Smooth muscle cell (in vitro differentiated cells): ENCODE measurements around the gene AKAP7. TPM values are rescaled to one million over a fixed set of nuclear protein-coding genes. Genes with fewer than 3 reads are reported as not detected.
"Not testable (repeated sequence)": the region's sequence is repeated elsewhere in the genome, so short reads cannot be mapped to it uniquely, and the experiment has no call there.

Experiments used
- DNase-seq: peaks from one replicate; lab custom pipeline; 2025; ENCODE audit not compliant: unreplicated experiment; lab: John Stamatoyannopoulos, UW
- H2AFZ ChIP-seq: fragments of 200-600 bp; sonication (generic); 2 replicates; pipeline ENCODE4 v1.6.0; 2016; ENCODE audit warnings: antibody characterized with exemption, low read depth, mild to moderate bottlenecking
- H3F3A ChIP-seq: fragments of 200-600 bp; sonication (generic); 2 replicates; pipeline ENCODE4 v1.6.0; 2017; ENCODE audit warnings: antibody characterized with exemption, low read depth
- H3K27ac ChIP-seq: fragments of 200-600 bp; sonication (generic); 2 replicates; pipeline ENCODE4 v1.5.1; 2016; ENCODE audit warnings: low read depth, mild to moderate bottlenecking
- H3K27me3 ChIP-seq: fragments of 200-600 bp; sonication (generic); 2 replicates; pipeline ENCODE4 v1.6.1; 2016; ENCODE audit warnings: low read depth, mild to moderate bottlenecking
- H3K36me3 ChIP-seq: fragments of 200-600 bp; sonication (generic); 2 replicates; pipeline ENCODE4 v1.5.1; 2016; ENCODE audit warnings: low read depth
- H3K4me1 ChIP-seq: fragments of 200-600 bp; sonication (generic); 2 replicates; pipeline ENCODE4 v1.5.1; 2016; ENCODE audit warnings: low read depth
- H3K4me2 ChIP-seq: fragments of 200-600 bp; sonication (generic); 2 replicates; pipeline ENCODE4 v1.6.0; 2016; ENCODE audit warnings: mild to moderate bottlenecking
- H3K4me3 ChIP-seq: fragments of 200-600 bp; sonication (generic); 2 replicates; pipeline ENCODE4 v1.5.1; 2016; ENCODE audit warnings: mild to moderate bottlenecking
- H3K79me2 ChIP-seq: fragments of 200-600 bp; sonication (generic); 2 replicates; pipeline ENCODE4 v1.6.0; 2016; ENCODE audit warnings: low read depth, mild to moderate bottlenecking
- H3K9ac ChIP-seq: fragments of 200-600 bp; sonication (generic); 2 replicates; pipeline ENCODE4 v1.6.0; 2016; ENCODE audit warnings: low read depth
- H3K9me3 ChIP-seq: fragments of 200-600 bp; sonication (generic); replicated peaks from 2 replicates; pipeline ENCODE4 v1.5.1; 2016; ENCODE audit warnings: low read depth
- H4K20me1 ChIP-seq: fragments of 200-600 bp; sonication (generic); 2 replicates; pipeline ENCODE4 v1.6.0; 2016; ENCODE audit warnings: low read depth
- WGBS: methylation state at CpG from one replicate; pipeline ENCODE4 v1.1.7; 2016; ENCODE audit warnings: low lambda C conversion rate; 5-methylcytosine and 5-hydroxymethylcytosine counted together
- polyA plus RNA-seq: library from polyadenylated mRNA; unstranded; fragments of >200 nt; fragmentation: Nextera tagmentation; extraction: Ambion mirVana; gene quantifications from 2 replicates; pipeline ENCODE4 v1.2.1, GENCODE V29; 2016
- total RNA-seq: library from RNA; depleted of rRNA; stranded (reverse); fragments of >200 nt; gene quantifications from 2 replicates; pipeline ENCODE4 v1.2.3, GENCODE V29; 2014
- TF ChIP-seq, protein P1 (sequence below): fragments of 200-600 bp; sonication (generic); IDR thresholded peaks from 2 replicates; pipeline ENCODE4 v1.5.1; 2017; ENCODE audit warnings: borderline replicate concordance, mild to moderate bottlenecking, antibody characterized with exemption; ENCODE audit not compliant: insufficient read depth, poor library complexity, severe bottlenecking

Gene AKAP7
- total RNA-seq (6.5 and 9.5 TPM in 2 replicates), polyA plus RNA-seq (2.0 and 3.6 TPM in 2 replicates)

- peak within 1 kb of the TSS; percentile 94 for H2AFZ ChIP-seq
- H4K20me1 ChIP-seq = no peaks in the 10 kb centered on the region
- H3F3A ChIP-seq = peaks cover 3% of the 10 kb centered on the region
- TF ChIP-seq, protein P1, sequence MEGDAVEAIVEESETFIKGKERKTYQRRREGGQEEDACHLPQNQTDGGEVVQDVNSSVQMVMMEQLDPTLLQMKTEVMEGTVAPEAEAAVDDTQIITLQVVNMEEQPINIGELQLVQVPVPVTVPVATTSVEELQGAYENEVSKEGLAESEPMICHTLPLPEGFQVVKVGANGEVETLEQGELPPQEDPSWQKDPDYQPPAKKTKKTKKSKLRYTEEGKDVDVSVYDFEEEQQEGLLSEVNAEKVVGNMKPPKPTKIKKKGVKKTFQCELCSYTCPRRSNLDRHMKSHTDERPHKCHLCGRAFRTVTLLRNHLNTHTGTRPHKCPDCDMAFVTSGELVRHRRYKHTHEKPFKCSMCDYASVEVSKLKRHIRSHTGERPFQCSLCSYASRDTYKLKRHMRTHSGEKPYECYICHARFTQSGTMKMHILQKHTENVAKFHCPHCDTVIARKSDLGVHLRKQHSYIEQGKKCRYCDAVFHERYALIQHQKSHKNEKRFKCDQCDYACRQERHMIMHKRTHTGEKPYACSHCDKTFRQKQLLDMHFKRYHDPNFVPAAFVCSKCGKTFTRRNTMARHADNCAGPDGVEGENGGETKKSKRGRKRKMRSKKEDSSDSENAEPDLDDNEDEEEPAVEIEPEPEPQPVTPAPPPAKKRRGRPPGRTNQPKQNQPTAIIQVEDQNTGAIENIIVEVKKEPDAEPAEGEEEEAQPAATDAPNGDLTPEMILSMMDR = no peak
- H3K9me3 ChIP-seq = no peaks in the 10 kb centered on the region
- H3K9ac ChIP-seq = peak within 1 kb of the TSS; percentile 61
- H3K27ac ChIP-seq = peak within 1 kb of the TSS; percentile 63
- H3K4me2 ChIP-seq = peak within 1 kb of the TSS; percentile 86
- H3K79me2 ChIP-seq = no peaks in the 10 kb centered on the region
- H3K36me3 ChIP-seq = no peaks in the 10 kb centered on the region
- peak within 1 kb of the TSS; percentile 72 for H3K4me3 ChIP-seq
- peak; percentile 76 for DNase-seq
- H3K27me3 ChIP-seq = no peaks in the 10 kb centered on the region
- WGBS = under 1% methylated on average over 63 of the region's 99 CpGs
- peaks cover 5% of the 10 kb centered on the region for H3K4me1 ChIP-seq
Observed at GRCh38 chr6:131135244-131136020, at the start of gene AKAP7. Gene AKAP7 (plus strand): TSS chr6:131135467. CDS start chr6:131135764, 297 bp downstream.

DNA sequence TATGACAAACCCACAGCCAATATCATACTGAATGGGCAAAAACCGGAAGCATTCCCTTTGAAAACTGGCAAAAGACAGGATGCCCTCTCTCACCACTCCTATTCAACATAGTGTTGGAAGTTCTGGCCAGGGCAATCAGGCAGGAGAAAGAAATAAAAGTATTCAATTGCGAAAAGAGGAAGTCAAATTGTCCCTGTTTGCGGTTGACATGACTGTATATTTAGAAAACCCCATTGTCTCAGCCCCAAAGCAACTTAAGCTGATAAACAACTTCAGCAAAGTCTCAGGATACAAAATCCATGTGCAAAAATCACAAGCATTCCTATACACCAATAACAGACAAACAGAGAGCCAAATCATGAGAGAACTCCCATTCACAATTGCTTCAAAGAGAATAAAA is 44.9 kb upstream of the AKAP7 start:
- not testable (repeated sequence) for H3K27ac ChIP-seq, H3K4me3 ChIP-seq, H3K79me2 ChIP-seq, H4K20me1 ChIP-seq, H3K4me1 ChIP-seq, DNase-seq, H3K27me3 ChIP-seq, H3F3A ChIP-seq, H3K9ac ChIP-seq, H3K4me2 ChIP-seq, H3K36me3 ChIP-seq, H3K9me3 ChIP-seq, H2AFZ ChIP-seq
- WGBS = 88% methylated on average over 3 of the region's 3 CpGs

DNA sequence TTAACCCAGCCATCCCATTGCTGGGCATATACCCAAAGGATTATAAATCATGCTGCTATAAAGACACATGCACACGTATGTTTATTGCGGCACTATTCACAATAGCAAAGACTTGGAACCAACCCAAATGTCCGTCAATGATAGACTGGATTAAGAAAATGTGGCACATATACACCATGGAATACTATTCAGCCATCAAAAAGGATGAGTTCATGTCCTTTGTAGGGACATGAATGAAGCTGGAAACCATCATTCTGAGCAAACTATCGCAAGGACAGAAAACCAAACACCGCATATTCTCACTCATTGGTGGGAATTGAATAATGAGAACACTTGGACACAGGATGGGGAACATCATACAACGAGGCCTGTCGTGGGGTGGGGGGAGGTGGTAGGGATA is 43.3 kb upstream of the AKAP7 start:
- H3K79me2 ChIP-seq, H3K27ac ChIP-seq, H3K36me3 ChIP-seq, H3K27me3 ChIP-seq, H3K9ac ChIP-seq, H3K4me2 ChIP-seq, H2AFZ ChIP-seq, H3K4me1 ChIP-seq, H3K9me3 ChIP-seq, H3F3A ChIP-seq, H4K20me1 ChIP-seq, DNase-seq, H3K4me3 ChIP-seq: not testable (repeated sequence)
- 98% methylated on average over 7 of the region's 7 CpGs for WGBS

DNA sequence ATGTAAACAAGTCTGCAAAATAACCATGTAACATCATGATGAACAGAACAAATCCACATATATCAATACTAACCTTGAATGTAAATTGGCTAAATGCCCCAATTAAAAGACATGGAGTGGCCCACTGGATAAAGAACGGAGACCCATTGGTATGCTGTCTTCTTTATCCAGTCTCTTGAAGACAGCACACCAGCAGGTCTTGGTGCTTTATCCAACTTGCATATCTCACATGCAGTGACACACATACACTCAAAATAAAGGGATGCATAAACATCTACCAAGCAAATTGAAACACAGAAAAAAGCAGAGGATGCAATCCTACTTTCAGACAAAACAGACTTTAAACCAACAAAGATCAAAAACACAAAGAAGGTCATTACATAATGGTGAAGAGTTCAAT is 41.9 kb upstream of the AKAP7 start:
- H3K9me3 ChIP-seq = no peaks in the 10 kb centered on the region
- H2AFZ ChIP-seq = no peak overlapping the region
- TF ChIP-seq, protein P1 = no peak
- H3K27me3 ChIP-seq = no peaks in the 10 kb centered on the region
- no peak overlapping the region for H3K27ac ChIP-seq
- no peak overlapping the region for H3K9ac ChIP-seq
- no peak overlapping the region for H3K4me3 ChIP-seq
- WGBS = 96% methylated on average over 1 of the region's 1 CpG
- no peak for DNase-seq
- no peak overlapping the region for H3K4me2 ChIP-seq
- H3K4me1 ChIP-seq = no peaks in the 10 kb centered on the region
- no peaks in the 10 kb centered on the region for H3K79me2 ChIP-seq
- no peaks in the 10 kb centered on the region for H3F3A ChIP-seq
- H3K36me3 ChIP-seq = no peaks in the 10 kb centered on the region
- H4K20me1 ChIP-seq = no peaks in the 10 kb centered on the region
